ENCODE results near the gene ARHGAP5. TPM values are rescaled to one million over a fixed set of nuclear protein-coding genes. Genes with fewer than 3 reads are reported as not detected.

The ARHGAP5 gene
- total RNA-seq, 1 donor from 2014 or later = 140 TPM

- Histone ChIP-seq H3K9ac (ENCODE audit: low read length) (peak overlapping the region; percentile 94), H4K20me1 (ENCODE audit: insufficient read depth, low read length) (no peaks in the 10 kb centered on the region), H3K4me1 (ENCODE audit: insufficient read depth, low read length) (peaks cover 5% of the 10 kb centered on the region), H3K79me2 (ENCODE audit: insufficient read depth, low read length) (no peaks in the 10 kb centered on the region), H3K4me3 (ENCODE audit: insufficient read depth, low read depth, low read length) (peak overlapping the region; percentile 82), H2AFZ (ENCODE audit: low read depth, low read length) (peak overlapping the region; percentile 96), H3K36me3 (ENCODE audit: insufficient read depth, low read length) (no peaks in the 10 kb centered on the region), H3K9me3 (ENCODE audit: insufficient read depth, low read depth, low read length) (no peaks in the 10 kb centered on the region), H3K27ac (ENCODE audit: low read depth, low read length) (no peak overlapping the region), H3K4me2 (ENCODE audit: low read length) (peak overlapping the region; percentile 93), H3K27me3 (ENCODE audit: insufficient read depth, low read length) (no peaks in the 10 kb centered on the region)
- Mint-ChIP-seq H3K9me3 (ENCODE audit: unreplicated experiment) (no peaks in the 10 kb centered on the region), H3K4me3 (ENCODE audit: unreplicated experiment) (peak overlapping the region; percentile 87), H3K27me3 (ENCODE audit: low read depth, unreplicated experiment) (no peaks in the 10 kb centered on the region), H3K4me1 (ENCODE audit: low read depth, unreplicated experiment) (peaks cover 4% of the 10 kb centered on the region), H3K36me3 (ENCODE audit: low read depth, unreplicated experiment) (no peaks in the 10 kb centered on the region), H3K27ac (ENCODE audit: unreplicated experiment) (peak overlapping the region; percentile 45)
- DNase-seq (ENCODE audit: low read depth) (no peak), FAIRE-seq (no peak)
- TF ChIP-seq CTCF (IDR thresholded peaks at IDR 0.05; ENCODE audit: insufficient read depth, low read depth, low read length) = no peak
These were observed 126.8 kb downstream of the ARHGAP5 start for GRCh38 chr14:32203928-32204357.

GRCh38 chr14:32205554-32205953 is 128.4 kb downstream of the ARHGAP5 start:
- no peaks in the 10 kb centered on the region for H3K27me3 Mint-ChIP-seq (ENCODE audit: low read depth, unreplicated experiment)
- no peak for TF ChIP-seq EZH2 (IDR thresholded peaks at IDR 0.05; ENCODE audit: insufficient read depth, low read length)
- no peak for FAIRE-seq
- DNase-seq (ENCODE audit: low read depth) = no peak
- Histone ChIP-seq H3K4me3 (ENCODE audit: insufficient read depth, low read depth, low read length) (no peak overlapping the region), H4K20me1 (ENCODE audit: insufficient read depth, low read length) (no peaks in the 10 kb centered on the region), H3K27me3 (ENCODE audit: insufficient read depth, low read length) (no peaks in the 10 kb centered on the region), H2AFZ (ENCODE audit: low read depth, low read length) (no peak overlapping the region), H3K27ac (ENCODE audit: low read depth, low read length) (no peak overlapping the region), H3K36me3 (ENCODE audit: insufficient read depth, low read length) (no peaks in the 10 kb centered on the region), H3K4me2 (ENCODE audit: low read length) (no peak overlapping the region), H3K9ac (ENCODE audit: low read length) (no peak overlapping the region), H3K9me3 (ENCODE audit: insufficient read depth, low read depth, low read length) (no peaks in the 10 kb centered on the region), H3K79me2 (ENCODE audit: insufficient read depth, low read length) (no peaks in the 10 kb centered on the region), H3K4me1 (ENCODE audit: insufficient read depth, low read length) (peaks cover 5% of the 10 kb centered on the region)
- no peak overlapping the region for H3K27ac Mint-ChIP-seq (ENCODE audit: unreplicated experiment)
- peaks cover 4% of the 10 kb centered on the region for H3K4me1 Mint-ChIP-seq (ENCODE audit: low read depth, unreplicated experiment)
- H3K4me3 Mint-ChIP-seq (ENCODE audit: unreplicated experiment) = peak overlapping the region; percentile 15
- H3K9me3 Mint-ChIP-seq (ENCODE audit: unreplicated experiment) = no peaks in the 10 kb centered on the region
- H3K36me3 Mint-ChIP-seq (ENCODE audit: low read depth, unreplicated experiment) = no peaks in the 10 kb centered on the region

- Histone ChIP-seq H2AFZ (ENCODE audit: low read depth, low read length) (no peak overlapping the region), H3K79me2 (ENCODE audit: insufficient read depth, low read length) (no peaks in the 10 kb centered on the region), H4K20me1 (ENCODE audit: insufficient read depth, low read length) (no peaks in the 10 kb centered on the region), H3K27me3 (ENCODE audit: insufficient read depth, low read length) (no peaks in the 10 kb centered on the region), H3K4me2 (ENCODE audit: low read length) (no peak overlapping the region), H3K9ac (ENCODE audit: low read length) (no peak overlapping the region), H3K27ac (ENCODE audit: low read depth, low read length) (no peak overlapping the region), H3K36me3 (ENCODE audit: insufficient read depth, low read length) (no peaks in the 10 kb centered on the region), H3K9me3 (ENCODE audit: insufficient read depth, low read depth, low read length) (no peaks in the 10 kb centered on the region), H3K4me3 (ENCODE audit: insufficient read depth, low read depth, low read length) (no peak overlapping the region), H3K4me1 (ENCODE audit: insufficient read depth, low read length) (peaks cover 5% of the 10 kb centered on the region)
- peaks cover 4% of the 10 kb centered on the region for H3K4me1 Mint-ChIP-seq (ENCODE audit: low read depth, unreplicated experiment)
- FAIRE-seq (no peak), DNase-seq (ENCODE audit: low read depth) (no peak)
- no peaks in the 10 kb centered on the region for H3K9me3 Mint-ChIP-seq (ENCODE audit: unreplicated experiment)
- no peak for TF ChIP-seq EZH2 (IDR thresholded peaks at IDR 0.05; ENCODE audit: insufficient read depth, low read length)
- TF ChIP-seq CTCF (IDR thresholded peaks at IDR 0.05; ENCODE audit: insufficient read depth, low read depth, low read length) = no peak
- H3K27ac Mint-ChIP-seq (ENCODE audit: unreplicated experiment) = no peak overlapping the region
- H3K4me3 Mint-ChIP-seq (ENCODE audit: unreplicated experiment) = no peak overlapping the region
- no peaks in the 10 kb centered on the region for H3K36me3 Mint-ChIP-seq (ENCODE audit: low read depth, unreplicated experiment)
- H3K27me3 Mint-ChIP-seq (ENCODE audit: low read depth, unreplicated experiment) = no peaks in the 10 kb centered on the region
These were observed 128.9 kb downstream of the ARHGAP5 start for GRCh38 chr14:32205984-32206383.
